K562 (cell line): ENCODE measurements around the gene ADAMTS2. TPM values are rescaled to one million over a fixed set of nuclear protein-coding genes. Genes with fewer than 3 reads are reported as not detected.

ENCODE experiments used
- ATAC-seq: fragments of 200-7000 bp; cut with Tn5 transposase; 3 replicates; pipeline ENCODE4 v1.9.1; 2020; ENCODE audit warnings: moderate library complexity
- BruUV-seq: library from RNA; stranded (reverse); fragments of 400-500 nt; replicated peaks from 2 replicates; lab custom pipeline; 2021; lab: Mats Ljungman, UMichigan
- CTCF ChIA-PET: fragments of 300-600 bp; formaldehyde crosslinking; extraction: SDS; loops from one replicate; lab custom pipeline; 2021; ENCODE audit warnings: low intra/inter-chr PET ratio; lab: Yijun Ruan, JAX
- POLR2A ChIA-PET: fragments of 300-600, 350-650 bp; sonication (Branson Sonifier 250); formaldehyde crosslinking; extraction: SDS; loops from one replicate; lab custom pipeline; 2021; ENCODE audit warnings: antibody characterized with exemption, inconsistent platforms; lab: Yijun Ruan, JAX
- DNase-seq, 4 experiments: peaks; one replicate each; pipeline versions ENCODE4 v3.0.0 to v3.0.0-alpha.2; 2011 to 2018; ENCODE audit warnings: low spot score in 3 of 4, mixed read lengths in 3 of 4; ENCODE audit errors: extremely low read depth in 1 of 4
- FAIRE-seq: peaks from 2 replicates; lab custom pipeline; 2011; peaks lifted over from hg19 to GRCh38; lab: Jason Lieb, UNC
- H2AFZ ChIP-seq: 2 replicates; pipeline ENCODE4 v1.6.0; 2011; ENCODE audit warnings: low read depth, low read length, control low read depth, inconsistent platforms
- H3K27ac ChIP-seq: fragments of 200-600 bp; 3 replicates; pipeline ENCODE4 v1.8.0; 2011; ENCODE audit warnings: low read depth, mild to moderate bottlenecking, control low read depth, inconsistent platforms, low read length, moderate library complexity, mixed read lengths; ENCODE audit errors: extremely low read depth
- H3K27me3 ChIP-seq, 2 experiments: fragments of 300-600 bp in 1 of 2; 2 replicates in 1 of 2; 3 replicates in 1 of 2; pipeline versions ENCODE4 v1.6.0 to v1.8.0; 2011; ENCODE audit warnings: inconsistent platforms in 2 of 2, low read length in 2 of 2, mild to moderate bottlenecking in 1 of 2, mixed read lengths in 1 of 2, moderate library complexity in 1 of 2; ENCODE audit not compliant: control insufficient read depth in 2 of 2, insufficient read depth in 2 of 2
- H3K36me3 ChIP-seq: fragments of 300-600 bp; 3 replicates; pipeline ENCODE4 v1.8.0; 2011; ENCODE audit warnings: mild to moderate bottlenecking, low read length, inconsistent platforms; ENCODE audit not compliant: control insufficient read depth, insufficient read depth
- H3K4me1 ChIP-seq, 2 experiments: fragments of 200-600 bp in 1 of 2; replicated peaks in 1 of 2; 2 replicates in 1 of 2; 3 replicates in 1 of 2; pipeline versions ENCODE4 v1.5.1 to v1.8.0; 2011; ENCODE audit warnings: inconsistent platforms in 2 of 2, low read length in 2 of 2, mild to moderate bottlenecking in 1 of 2, mixed read lengths in 1 of 2, moderate library complexity in 1 of 2; ENCODE audit not compliant: control insufficient read depth in 2 of 2, insufficient read depth in 2 of 2
- H3K4me2 ChIP-seq: 2 replicates; pipeline ENCODE4 v1.6.1; 2011; ENCODE audit warnings: low read length, control low read depth, inconsistent platforms, mixed read lengths; ENCODE audit not compliant: insufficient read depth
- H3K4me3 ChIP-seq: fragments of 200-600 bp; sonication (generic), shearing (Covaris generic); 2 replicates; pipeline ENCODE4 v1.5.1; 2016; ENCODE audit warnings: control low read depth, inconsistent platforms
- H3K79me2 ChIP-seq: fragments of 200-600 bp; 3 replicates; pipeline ENCODE4 v1.8.0; 2011; ENCODE audit warnings: low read length, inconsistent platforms; ENCODE audit not compliant: control insufficient read depth, insufficient read depth
- H3K9ac ChIP-seq, 2 experiments: 2 replicates each; pipeline versions ENCODE4 v1.6.0 to v1.6.1; 2011; ENCODE audit warnings: low read depth in 2 of 2, low read length in 2 of 2, control low read depth in 1 of 2, inconsistent platforms in 1 of 2, mild to moderate bottlenecking in 1 of 2, mixed read lengths in 1 of 2; ENCODE audit not compliant: insufficient read depth in 1 of 2
- H3K9me1 ChIP-seq: one replicate; pipeline ENCODE4 v1.6.0; 2011; ENCODE audit warnings: inconsistent platforms, mild to moderate bottlenecking, low read length, moderate library complexity; ENCODE audit not compliant: control insufficient read depth, insufficient read depth
- H3K9me3 ChIP-seq: replicated peaks from 2 replicates; pipeline ENCODE4 v1.5.1; 2011; ENCODE audit warnings: low read depth, low read length, inconsistent platforms; ENCODE audit not compliant: control insufficient read depth, insufficient read depth
- H4K20me1 ChIP-seq: replicated peaks from 2 replicates; pipeline ENCODE4 v1.6.1; 2011; ENCODE audit warnings: low read length, inconsistent platforms, mixed read lengths; ENCODE audit not compliant: control insufficient read depth, insufficient read depth
- DIDO1 ChIP-seq: fragments of 450-650 bp; IDR thresholded peaks from 2 replicates; pipeline ENCODE4 v1.6.1; 2016; ENCODE audit warnings: low read depth, missing biosample characterization, missing genetic modification characterization
- ETV6 ChIP-seq, 3 experiments: fragments of 150-350 bp in 1 of 3; sonication (generic) in 1 of 3; formaldehyde crosslinking in 1 of 3; IDR thresholded peaks; 2 replicates each; pipeline versions ENCODE4 v1.6.1 to v1.8.0; 2014 to 2022; ENCODE audit warnings: borderline replicate concordance in 2 of 3, low read depth in 2 of 3, antibody characterized with exemption in 1 of 3, low read length in 1 of 3, mild to moderate bottlenecking in 1 of 3, missing genetic modification reagents in 1 of 3
- GTF2A2 ChIP-seq: IDR thresholded peaks from 2 replicates; pipeline ENCODE4 v1.6.1; 2016; ENCODE audit warnings: mild to moderate bottlenecking, missing genetic modification characterization, missing compliant biosample characterization
- HEY1 ChIP-seq: fragments of 250-450 bp; sonication (Bioruptor Pico); IDR thresholded peaks from 2 replicates; pipeline ENCODE4 v1.5.0; 2020; ENCODE audit warnings: mild to moderate bottlenecking, moderate library complexity, borderline replicate concordance
- PTRF ChIP-seq: fragments of 450-650 bp; IDR thresholded peaks from 2 replicates; pipeline ENCODE4 v1.6.1; 2016; ENCODE audit warnings: mild to moderate bottlenecking, missing genetic modification characterization, missing compliant biosample characterization
- SIX5 ChIP-seq, 2 experiments: IDR thresholded peaks; 2 replicates each; pipeline ENCODE4 v1.6.1; 2011; ENCODE audit warnings: low read length in 2 of 2, borderline replicate concordance in 1 of 2, low read depth in 1 of 2, mild to moderate bottlenecking in 1 of 2, moderate library complexity in 1 of 2; ENCODE audit not compliant: insufficient read depth in 1 of 2
- SMARCC2 ChIP-seq: fragments of 450-650 bp; IDR thresholded peaks from 2 replicates; pipeline ENCODE4 v1.6.1; 2017; ENCODE audit warnings: antibody characterized with exemption, moderate library complexity, mild to moderate bottlenecking, low read depth
- SMARCE1 ChIP-seq: fragments of 450-650 bp; IDR thresholded peaks from 2 replicates; pipeline ENCODE4 v1.7.1; 2016; ENCODE audit warnings: mild to moderate bottlenecking
- ZNF584 ChIP-seq: fragments of 200-800 bp; sonication (Bioruptor generic); IDR thresholded peaks from 2 replicates; pipeline ENCODE4 v1.6.1; 2016; ENCODE audit warnings: low read depth, mild to moderate bottlenecking, missing genetic modification characterization, missing compliant biosample characterization
- ZNF717 ChIP-seq: fragments of 250-450 bp; sonication (Bioruptor Pico); IDR thresholded peaks from 2 replicates; pipeline ENCODE4 v1.5.0; 2021
- WGBS: fragments of 100-300 bp; shearing (Covaris generic); methylation state at CpG from one replicate; pipeline ENCODE4 v1.1.6; 2016; ENCODE audit warnings: low coverage, mixed read lengths; ENCODE audit not compliant: insufficient coverage; ENCODE audit errors: missing lambda C conversion rate; 5-methylcytosine and 5-hydroxymethylcytosine counted together
- in situ Hi-C: fragments of 300-500 bp; cut with MboI; formaldehyde crosslinking; loops from 4 replicates; pipeline ENCODE4 v1.15.0; 2018; ENCODE audit warnings: inconsistent platforms, mixed read lengths
- intact Hi-C: fragments of 100-400 bp; cut with micrococcal nuclease; formaldehyde crosslinking; loops from 2 replicates; pipeline ENCODE4 v1.14.2; 2022
- polyA plus RNA-seq, 8 experiments: library from polyadenylated mRNA; depleted of rRNA in 4 of 8; stranded (reverse) in 5 of 8; unstranded in 3 of 8; fragments of >200 nt; fragmentation: Nextera tagmentation in 2 of 8; fragmentation: Illumina TruSeq in 1 of 8; extraction: Ambion mirVana in 2 of 8; extraction: Trizol in 1 of 8; gene quantifications; 2 replicates each; pipeline versions ENCODE4 v1.2.1 to v1.2.3, GENCODE V29; 2011 to 2014; ENCODE audit warnings: inconsistent platforms in 1 of 8, missing spikeins in 1 of 8
- total RNA-seq, 7 experiments: library from RNA; depleted of rRNA in 6 of 7; stranded (reverse); fragments of >200 nt in 6 of 7; fragmentation: Illumina TruSeq in 2 of 7; extraction: Trizol in 2 of 7; gene quantifications; 2 replicates each; pipeline versions ENCODE4 v1.2.1 to v1.2.3, GENCODE V29; 2011 to 2021; ENCODE audit warnings: low replicate concordance in 1 of 7
- TF ChIP-seq, protein P1 (sequence below): fragments of 250-450 bp; sonication (Bioruptor Pico); IDR thresholded peaks from 2 replicates; pipeline ENCODE4 v1.6.1; 2021; ENCODE audit warnings: mild to moderate bottlenecking

ADAMTS2 gene
- total and polyA plus RNA-seq, 9 of the 15 experiments (the other 6 are each of a cell fraction or from before 2014, with no cell fraction given) = not detected

DNA sequence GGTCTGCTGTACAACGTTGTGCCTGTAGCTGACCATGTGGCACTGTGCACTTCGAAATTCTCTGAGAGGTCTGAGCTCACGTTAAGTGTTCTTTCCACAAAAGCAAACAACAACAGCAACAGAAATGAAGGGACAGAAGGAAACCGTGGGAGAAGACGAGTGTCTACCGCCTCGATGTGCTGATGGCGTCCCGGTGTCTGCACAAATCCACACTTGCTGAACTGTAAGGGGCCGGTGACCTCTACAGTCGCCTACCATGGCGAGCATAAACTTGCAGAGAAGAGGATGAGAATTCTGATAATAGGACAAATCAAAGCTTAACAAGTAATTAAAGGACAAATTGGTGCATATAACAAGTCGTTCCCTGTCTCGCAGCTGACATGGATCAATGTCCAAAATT lies 114.0 kb downstream of the ADAMTS2 start:
- H3K27ac ChIP-seq = no peak overlapping the region
- no peaks in the 10 kb centered on the region for H3K9me1 ChIP-seq
- no peaks in the 10 kb centered on the region for H3K9me3 ChIP-seq
- CTCF ChIA-PET = no interaction called here
- no peak overlapping the region for H3K4me2 ChIP-seq
- in situ Hi-C loops (no loop called here), intact Hi-C loops (no loop called here)
- H2AFZ ChIP-seq = no peak overlapping the region
- no TSS peak for BruUV-seq
- no peak overlapping the region for H3K4me3 ChIP-seq
- 2% methylated on average over 14 of the region's 14 CpGs for WGBS
- no peaks in the 10 kb centered on the region for H3K4me1 ChIP-seq
- DNase-seq (no peak), ATAC-seq (no peak), FAIRE-seq (no peak)
- H3K79me2 ChIP-seq = no peaks in the 10 kb centered on the region
- no peak for TF ChIP-seq ETV6 (IDR thresholded peaks at IDR 0.05; ENCODE audit: borderline replicate concordance in 1 of 2, low read depth in 2 of 2, low read length in 1 of 2)
- no peak for TF ChIP-seq ETV6 (CRISPR knock-in tag; IDR thresholded peaks at IDR 0.05; ENCODE audit: borderline replicate concordance)
- TF ChIP-seq HEY1 (CRISPR knock-in tag) = no peak
- no peak for TF ChIP-seq SMARCE1
- TF ChIP-seq SIX5 (IDR thresholded peaks at IDR 0.05; ENCODE audit: borderline replicate concordance in 1 of 2, insufficient read depth in 1 of 2, low read depth in 1 of 2, low read length in 2 of 2) = no peak
- no peak for TF ChIP-seq ZNF584 (CRISPR knock-in tag)
- TF ChIP-seq SMARCC2 = no peak
- TF ChIP-seq PTRF = no peak
- TF ChIP-seq DIDO1 (tag) = no peak
- TF ChIP-seq, protein P1, sequence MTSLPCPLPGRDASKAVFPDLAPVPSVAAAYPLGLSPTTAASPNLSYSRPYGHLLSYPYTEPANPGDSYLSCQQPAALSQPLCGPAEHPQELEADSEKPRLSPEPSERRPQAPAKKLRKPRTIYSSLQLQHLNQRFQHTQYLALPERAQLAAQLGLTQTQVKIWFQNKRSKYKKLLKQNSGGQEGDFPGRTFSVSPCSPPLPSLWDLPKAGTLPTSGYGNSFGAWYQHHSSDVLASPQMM (CRISPR knock-in tag) = no peak
- TF ChIP-seq ZNF717 = no peak
- no peak for TF ChIP-seq GTF2A2 (tag)
- POLR2A ChIA-PET = no interaction called here
- peaks cover 4% of the 10 kb centered on the region; the same call in 1 of the 2 replicates for H4K20me1 ChIP-seq
- no peak overlapping the region for H3K9ac ChIP-seq
- no peaks in the 10 kb centered on the region for H3K36me3 ChIP-seq
- peaks cover 18 to 63% of the 10 kb centered on the region in 2 experiments; a peak in 3 of 5 replicates for H3K27me3 ChIP-seq
